ENCODE measurements around the gene S100A8.
"Not testable (repeated sequence)": the region's sequence is repeated elsewhere in the genome, so short reads cannot be mapped to it uniquely, and the experiment has no call there.

Gene S100A8

GRCh38 chr1:153430166-153430553 is 39.3 kb upstream of the S100A8 start:
- peaks cover 0 to 3% of the 10 kb centered on the region in 2 donors for H3K27me3 ChIP-seq (ENCODE audit: control insufficient read depth in 1 of 2, insufficient read depth in 2 of 2, low read length in 2 of 2)
- H3K9me3 ChIP-seq (ENCODE audit: control insufficient read depth in 1 of 2, low read length in 2 of 2), result no peaks in the 10 kb centered on the region
- H3K9ac ChIP-seq (ENCODE audit: low read depth in 1 of 2, low read length in 2 of 2), result no peak overlapping the region
- H3K4me3 ChIP-seq (ENCODE audit: low read depth in 1 of 2, low read length in 2 of 2), result no peak overlapping the region
- no peaks in the 10 kb centered on the region for H3K36me3 ChIP-seq (ENCODE audit: control insufficient read depth in 1 of 2, insufficient read depth in 2 of 2, low read length in 2 of 2)
- H3K4me1 ChIP-seq (ENCODE audit: control insufficient read depth in 1 of 2, insufficient read depth in 2 of 2, low read length in 2 of 2), result no peaks in the 10 kb centered on the region
- H3K27ac ChIP-seq (ENCODE audit: low read depth, low read length), result no peak overlapping the region

DNA sequence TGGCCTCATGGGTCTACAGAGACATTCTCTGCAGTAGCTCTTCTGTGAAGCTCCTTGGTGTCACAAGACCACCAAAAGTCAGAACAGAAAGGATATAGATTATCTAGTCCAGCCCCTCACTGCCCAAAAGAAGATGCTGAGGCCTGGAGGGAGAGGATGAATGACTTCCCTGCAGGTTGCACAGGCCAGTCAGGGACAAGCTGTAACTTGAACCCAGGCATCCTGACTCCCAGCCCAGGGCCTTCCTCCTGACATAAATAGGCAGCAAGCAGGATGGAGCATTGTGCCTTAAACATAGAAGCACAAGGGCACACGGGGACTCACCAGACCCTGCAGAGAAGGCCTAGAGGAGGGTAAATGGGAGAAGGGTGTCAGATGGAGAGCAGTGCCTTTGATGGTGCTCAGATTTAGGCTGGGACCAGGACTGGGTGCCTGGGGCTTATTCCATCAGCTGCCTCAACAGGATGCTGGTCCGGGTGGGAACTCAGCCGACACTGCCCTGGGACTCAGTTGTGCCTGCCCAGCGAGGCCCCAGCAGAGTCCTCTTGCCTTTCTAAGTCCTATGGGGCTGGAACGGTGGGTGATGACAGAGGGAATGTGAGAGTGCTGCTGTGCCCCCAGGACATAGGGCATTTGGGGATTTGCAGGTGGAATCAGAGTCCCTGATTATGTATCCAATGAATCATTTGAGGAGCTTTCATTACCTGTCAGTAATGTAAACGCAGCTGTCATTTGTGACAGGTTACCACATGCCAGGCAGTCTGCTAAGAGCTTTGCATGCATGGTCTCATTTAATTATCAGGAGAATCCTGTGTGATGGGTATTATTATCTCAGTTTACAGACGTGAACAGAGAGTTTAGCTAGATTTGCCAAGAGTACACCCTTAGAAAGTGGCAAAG is 38.6 kb upstream of the S100A8 start:
- H3K9me3 ChIP-seq (ENCODE audit: control insufficient read depth in 1 of 2, low read length in 2 of 2), result no peaks in the 10 kb centered on the region
- H3K27ac ChIP-seq (ENCODE audit: low read depth, low read length), result no peak overlapping the region
- H3K36me3 ChIP-seq (ENCODE audit: control insufficient read depth in 1 of 2, insufficient read depth in 2 of 2, low read length in 2 of 2), result no peaks in the 10 kb centered on the region
- peaks cover 0 to 3% of the 10 kb centered on the region in 2 donors for H3K27me3 ChIP-seq (ENCODE audit: control insufficient read depth in 1 of 2, insufficient read depth in 2 of 2, low read length in 2 of 2)
- H3K4me3 ChIP-seq (ENCODE audit: low read depth in 1 of 2, low read length in 2 of 2), result no peak overlapping the region
- no peak overlapping the region for H3K9ac ChIP-seq (ENCODE audit: low read depth in 1 of 2, low read length in 2 of 2)
- H3K4me1 ChIP-seq (ENCODE audit: control insufficient read depth in 1 of 2, insufficient read depth in 2 of 2, low read length in 2 of 2), result no peaks in the 10 kb centered on the region

DNA sequence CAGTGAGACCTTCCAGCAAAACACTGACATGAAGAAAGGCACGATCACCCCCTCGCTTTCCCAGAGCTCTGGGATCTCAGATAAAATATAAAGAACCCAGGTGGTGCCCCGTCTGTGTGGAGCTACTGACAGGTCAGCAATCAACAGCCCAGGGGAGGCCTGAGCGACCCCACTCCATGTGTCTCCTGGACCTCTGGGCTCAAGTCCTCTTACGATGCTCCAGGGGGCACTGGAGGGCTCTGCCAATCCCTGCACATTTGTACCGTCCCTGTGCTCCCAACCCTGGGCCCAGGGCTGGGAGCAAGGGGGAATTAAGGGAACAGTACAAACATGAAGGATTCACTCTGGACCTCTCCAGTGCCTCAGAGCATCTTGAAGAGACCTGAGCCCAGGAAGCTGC is 37.9 kb upstream of the S100A8 start:
- H3K27ac ChIP-seq (ENCODE audit: low read depth, low read length), result no peak overlapping the region
- H3K4me1 ChIP-seq (ENCODE audit: control insufficient read depth in 1 of 2, insufficient read depth in 2 of 2, low read length in 2 of 2), result no peaks in the 10 kb centered on the region
- no peak overlapping the region for H3K9ac ChIP-seq (ENCODE audit: low read depth in 1 of 2, low read length in 2 of 2)
- peaks cover 0 to 3% of the 10 kb centered on the region in 2 donors for H3K27me3 ChIP-seq (ENCODE audit: control insufficient read depth in 1 of 2, insufficient read depth in 2 of 2, low read length in 2 of 2)
- H3K9me3 ChIP-seq (ENCODE audit: control insufficient read depth in 1 of 2, low read length in 2 of 2), result no peaks in the 10 kb centered on the region
- H3K36me3 ChIP-seq (ENCODE audit: control insufficient read depth in 1 of 2, insufficient read depth in 2 of 2, low read length in 2 of 2), result no peaks in the 10 kb centered on the region
- H3K4me3 ChIP-seq (ENCODE audit: low read depth in 1 of 2, low read length in 2 of 2), result no peak overlapping the region

DNA sequence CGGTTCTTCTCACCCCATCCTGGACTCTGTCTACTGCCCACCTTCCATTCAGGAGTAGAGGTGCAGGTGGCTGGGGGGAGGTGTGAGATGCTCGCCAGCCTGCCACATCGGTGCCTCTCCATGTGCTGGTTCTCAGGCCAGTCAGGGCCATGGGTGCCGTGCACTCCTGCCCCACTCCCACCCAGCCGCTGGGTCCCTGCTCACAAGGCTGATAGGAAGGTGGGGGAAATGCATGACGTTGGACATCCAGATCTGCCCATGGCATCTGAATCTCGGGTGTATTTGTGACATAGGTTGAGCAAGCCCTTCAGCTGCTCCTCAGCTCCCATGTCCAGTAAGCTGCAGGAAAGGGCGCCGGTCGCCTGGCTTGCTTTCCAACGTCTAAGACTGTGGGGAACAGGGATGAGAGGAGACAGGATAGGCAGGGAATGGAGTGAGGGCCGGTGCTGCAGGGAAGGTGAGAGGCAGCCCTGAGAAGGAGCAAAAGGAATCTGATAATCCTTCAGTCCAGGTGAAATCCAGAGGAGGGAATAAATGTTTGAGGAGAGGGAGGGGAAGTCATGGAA is 37.3 kb upstream of the S100A8 start:
- Histone ChIP-seq H3K4me3 (ENCODE audit: low read depth in 1 of 2, low read length in 2 of 2) (no peak overlapping the region), H3K9me3 (ENCODE audit: control insufficient read depth in 1 of 2, low read length in 2 of 2) (no peaks in the 10 kb centered on the region), H3K36me3 (ENCODE audit: control insufficient read depth in 1 of 2, insufficient read depth in 2 of 2, low read length in 2 of 2) (no peaks in the 10 kb centered on the region), H3K27me3 (ENCODE audit: control insufficient read depth in 1 of 2, insufficient read depth in 2 of 2, low read length in 2 of 2) (peaks cover 0 to 3% of the 10 kb centered on the region in 2 donors), H3K27ac (ENCODE audit: low read depth, low read length) (no peak overlapping the region), H3K4me1 (ENCODE audit: control insufficient read depth in 1 of 2, insufficient read depth in 2 of 2, low read length in 2 of 2) (no peaks in the 10 kb centered on the region), H3K9ac (ENCODE audit: low read depth in 1 of 2, low read length in 2 of 2) (no peak overlapping the region)

- no peaks in the 10 kb centered on the region for H3K9me3 ChIP-seq (ENCODE audit: control insufficient read depth in 1 of 2, low read length in 2 of 2)
- no peaks in the 10 kb centered on the region for H3K36me3 ChIP-seq (ENCODE audit: control insufficient read depth in 1 of 2, insufficient read depth in 2 of 2, low read length in 2 of 2)
- H3K4me3 ChIP-seq (ENCODE audit: low read depth in 1 of 2, low read length in 2 of 2), result no peak overlapping the region
- no peaks in the 10 kb centered on the region for H3K4me1 ChIP-seq (ENCODE audit: control insufficient read depth in 1 of 2, insufficient read depth in 2 of 2, low read length in 2 of 2)
- H3K9ac ChIP-seq (ENCODE audit: low read depth in 1 of 2, low read length in 2 of 2), result no peak overlapping the region
- H3K27ac ChIP-seq (ENCODE audit: low read depth, low read length), result no peak overlapping the region
- H3K27me3 ChIP-seq (ENCODE audit: control insufficient read depth in 1 of 2, insufficient read depth in 2 of 2, low read length in 2 of 2), result peaks cover 0 to 3% of the 10 kb centered on the region in 2 donors
Observed at GRCh38 chr1:153426809-153427208, 35.9 kb upstream of the S100A8 start.

DNA sequence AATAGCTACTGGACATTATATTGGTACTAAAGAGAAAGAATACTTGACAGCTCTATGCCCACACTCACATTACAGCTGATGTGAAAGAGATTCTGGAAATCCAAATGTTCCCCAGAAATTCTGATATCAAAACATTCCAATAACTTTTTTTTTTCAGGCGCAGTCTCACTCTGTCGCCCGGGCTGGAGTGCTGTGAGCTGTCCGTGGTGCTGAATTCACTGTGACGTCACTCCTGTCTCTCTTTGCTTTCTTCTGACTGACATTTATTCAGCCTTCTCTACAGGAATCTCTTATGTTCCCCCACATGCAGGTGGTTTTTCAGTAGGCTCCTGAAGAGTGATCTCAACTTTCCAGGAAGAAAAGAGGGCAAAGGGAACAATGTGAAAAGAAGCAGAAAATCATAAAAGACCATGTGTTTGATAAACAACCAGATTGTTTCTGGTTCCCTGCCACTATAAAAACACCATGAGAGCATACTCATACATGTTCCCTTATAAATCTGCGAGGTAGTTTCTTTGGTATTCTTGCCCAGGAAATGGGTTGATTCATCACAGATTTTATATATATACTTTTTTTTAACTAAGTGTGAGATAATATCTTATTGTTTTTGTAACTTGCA is 31.7 kb upstream of the S100A8 start:
- Histone ChIP-seq H3K27me3 (ENCODE audit: control insufficient read depth in 1 of 2, insufficient read depth in 2 of 2, low read length in 2 of 2) (no peaks in the 10 kb centered on the region), H3K9me3 (ENCODE audit: control insufficient read depth in 1 of 2, low read length in 2 of 2) (no peaks in the 10 kb centered on the region), H3K4me3 (ENCODE audit: low read depth in 1 of 2, low read length in 2 of 2) (no peak overlapping the region), H3K9ac (ENCODE audit: low read depth in 1 of 2, low read length in 2 of 2) (no peak overlapping the region), H3K27ac (ENCODE audit: low read depth, low read length) (no peak overlapping the region), H3K4me1 (ENCODE audit: control insufficient read depth in 1 of 2, insufficient read depth in 2 of 2, low read length in 2 of 2) (no peaks in the 10 kb centered on the region), H3K36me3 (ENCODE audit: control insufficient read depth in 1 of 2, insufficient read depth in 2 of 2, low read length in 2 of 2) (no peaks in the 10 kb centered on the region)

DNA sequence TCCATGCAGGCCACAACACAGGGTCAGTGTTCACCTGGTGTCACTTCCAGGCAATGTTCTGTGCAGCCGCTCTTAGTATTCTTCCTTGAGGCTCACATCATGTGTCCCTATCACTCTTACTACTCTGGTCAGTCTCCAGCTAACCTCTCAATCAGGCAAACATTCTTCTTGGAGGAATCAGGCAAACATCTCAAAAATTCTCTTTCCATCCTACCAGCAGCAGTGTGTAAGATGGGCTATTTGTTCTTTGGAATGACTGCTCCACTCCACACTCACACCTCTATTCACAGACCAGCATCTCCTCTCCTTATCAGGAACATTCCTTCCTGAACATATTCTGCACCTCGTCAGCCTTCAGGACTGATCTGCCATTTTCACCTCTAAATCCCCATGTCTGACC is 29.4 kb upstream of the S100A8 start:
- H3K27ac ChIP-seq (ENCODE audit: low read depth, low read length), result no peak overlapping the region

GRCh38 chr1:153419436-153419793 is 28.5 kb upstream of the S100A8 start:
- H3K4me1 ChIP-seq (ENCODE audit: control insufficient read depth in 1 of 2, insufficient read depth in 2 of 2, low read length in 2 of 2); H3K27me3 ChIP-seq (ENCODE audit: control insufficient read depth in 1 of 2, insufficient read depth in 2 of 2, low read length in 2 of 2); H3K27ac ChIP-seq (ENCODE audit: low read depth, low read length); H3K4me3 ChIP-seq (ENCODE audit: low read depth in 1 of 2, low read length in 2 of 2); H3K36me3 ChIP-seq (ENCODE audit: control insufficient read depth in 1 of 2, insufficient read depth in 2 of 2, low read length in 2 of 2); H3K9me3 ChIP-seq (ENCODE audit: control insufficient read depth in 1 of 2, low read length in 2 of 2); H3K9ac ChIP-seq (ENCODE audit: low read depth in 1 of 2, low read length in 2 of 2): not testable (repeated sequence)

More for the DNA sequence above, 29.4 kb upstream of the S100A8 start:
- Histone ChIP-seq H3K9ac (ENCODE audit: low read depth in 1 of 2, low read length in 2 of 2) (no peak overlapping the region), H3K9me3 (ENCODE audit: control insufficient read depth in 1 of 2, low read length in 2 of 2) (no peaks in the 10 kb centered on the region), H3K36me3 (ENCODE audit: control insufficient read depth in 1 of 2, insufficient read depth in 2 of 2, low read length in 2 of 2) (no peaks in the 10 kb centered on the region), H3K4me1 (ENCODE audit: control insufficient read depth in 1 of 2, insufficient read depth in 2 of 2, low read length in 2 of 2) (no peaks in the 10 kb centered on the region), H3K27me3 (ENCODE audit: control insufficient read depth in 1 of 2, insufficient read depth in 2 of 2, low read length in 2 of 2) (no peaks in the 10 kb centered on the region), H3K4me3 (ENCODE audit: low read depth in 1 of 2, low read length in 2 of 2) (no peak overlapping the region)

- H3K4me3 ChIP-seq (ENCODE audit: low read depth in 1 of 2, low read length in 2 of 2); H3K4me1 ChIP-seq (ENCODE audit: control insufficient read depth in 1 of 2, insufficient read depth in 2 of 2, low read length in 2 of 2); H3K27ac ChIP-seq (ENCODE audit: low read depth, low read length); H3K9ac ChIP-seq (ENCODE audit: low read depth in 1 of 2, low read length in 2 of 2); H3K9me3 ChIP-seq (ENCODE audit: control insufficient read depth in 1 of 2, low read length in 2 of 2); H3K36me3 ChIP-seq (ENCODE audit: control insufficient read depth in 1 of 2, insufficient read depth in 2 of 2, low read length in 2 of 2); H3K27me3 ChIP-seq (ENCODE audit: control insufficient read depth in 1 of 2, insufficient read depth in 2 of 2, low read length in 2 of 2): not testable (repeated sequence)
Observed at GRCh38 chr1:153418758-153419435, 28.0 kb upstream of the S100A8 start.

Measured in duodenal mucosa (tissue), 2 donors.